ENCODE data around the gene NPIPB5.
"Not testable (repeated sequence)": the region's sequence is repeated elsewhere in the genome, so short reads cannot be mapped to it uniquely, and the experiment has no call there.

NPIPB5 gene

GRCh38 chr16:22510591-22510990, at the start of gene NPIPB5:
Gene NPIPB5, plus strand, starts transcription at chr16:22510891. Its CDS starts 2,911 bp downstream, at chr16:22513802.
- DNase-seq = not testable (repeated sequence)

GRCh38 chr16:22468846-22469245, 41.8 kb upstream of the NPIPB5 start:
- not testable (repeated sequence) for DNase-seq

DNA sequence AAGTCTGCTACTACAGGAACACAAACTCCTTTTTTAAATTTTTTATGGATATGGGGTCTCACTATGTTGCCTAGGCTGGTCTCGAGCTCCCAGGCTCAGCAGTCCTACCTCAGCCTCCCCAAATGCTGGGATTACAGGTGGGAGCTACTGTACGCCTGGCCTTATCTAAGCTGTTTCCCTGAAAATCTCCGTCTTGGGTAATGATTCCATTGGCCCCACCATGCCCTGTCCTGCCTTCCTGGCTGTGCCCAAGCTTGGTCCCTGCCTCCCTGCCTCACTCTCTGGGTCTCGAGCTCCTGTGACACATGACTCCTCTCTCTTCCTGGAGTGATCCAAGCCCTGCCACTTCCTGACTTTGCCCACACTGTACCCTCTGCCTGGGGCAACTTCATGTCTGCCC, 27.3 kb downstream of the NPIPB5 start:
- not testable (repeated sequence) for DNase-seq

- not testable (repeated sequence) for DNase-seq
These were observed 34.1 kb downstream of the NPIPB5 start for GRCh38 chr16:22544809-22545208.

- not testable (repeated sequence) for DNase-seq
These were observed 35.9 kb downstream of the NPIPB5 start for GRCh38 chr16:22546630-22547029.

- not testable (repeated sequence) for DNase-seq
These were observed 36.6 kb downstream of the NPIPB5 start for GRCh38 chr16:22547170-22547765.

- DNase-seq = not testable (repeated sequence)
These were observed 39.2 kb downstream of the NPIPB5 start for GRCh38 chr16:22549853-22550252.

DNA sequence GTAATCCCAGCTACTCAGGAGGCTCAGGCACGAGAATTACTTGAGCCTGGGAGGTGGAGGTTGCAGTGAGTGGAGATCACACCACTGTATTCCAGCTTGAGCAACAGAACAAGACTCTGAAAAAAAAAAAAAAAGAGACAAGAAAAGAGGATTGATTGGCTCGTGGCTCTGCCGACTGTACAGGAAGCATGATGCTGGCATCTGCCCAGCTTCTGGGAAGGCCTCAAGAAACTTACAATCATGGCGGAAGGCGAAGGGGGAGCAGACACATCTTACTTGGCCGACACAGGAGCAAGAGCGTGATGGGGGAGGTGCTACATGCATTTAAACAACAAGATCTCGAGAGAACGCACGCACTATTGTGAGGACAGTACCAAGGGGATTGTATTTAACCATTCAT, 40.5 kb downstream of the NPIPB5 start:
- not testable (repeated sequence) for DNase-seq

GRCh38 chr16:22551651-22552050, 41.0 kb downstream of the NPIPB5 start:
- not testable (repeated sequence) for DNase-seq

- DNase-seq = not testable (repeated sequence)
These were observed 46.1 kb downstream of the NPIPB5 start for GRCh38 chr16:22556759-22557158.
